ENCODE results near the gene TPCN2. TPM values are rescaled to one million over a fixed set of nuclear protein-coding genes. Genes with fewer than 3 reads are reported as not detected.
A peak's percentile ranks its signal among the peaks of the same experiment; 100 is the strongest.

TPCN2 gene
- total RNA-seq, 4 donors from 2014 or later: 27.1 to 36.1 (median 31.3) TPM

- TF ChIP-seq CTCF (IDR thresholded peaks at IDR 0.05) (no peak), EP300 (IDR thresholded peaks at IDR 0.05) (no peak), POLR2A (IDR thresholded peaks at IDR 0.05) (no peak)
- Histone ChIP-seq H3K4me3 (no peak overlapping the region), H3K27ac (peak overlapping the region in 3 of 4 donors; percentile 30 to 95 (median 91)), H3K9me3 (no peaks in the 10 kb centered on the region), H3K36me3 (peaks cover 0 to 26% (median 0%) of the 10 kb centered on the region in 3 donors), H3K27me3 (no peaks in the 10 kb centered on the region), H3K4me1 (peaks cover 0 to 77% (median 57%) of the 10 kb centered on the region in 4 donors)
- no peak for DNase-seq (ENCODE audit: low spot score in 2 of 2)
- WGBS, 2 donors: 89 to 92% methylated on average over 20 of the region's 20 CpGs
Observed at GRCh38 chr11:69003866-69004367, 44.8 kb upstream of the TPCN2 start.

- Histone ChIP-seq H3K4me1 (peaks cover 0 to 77% (median 58%) of the 10 kb centered on the region in 4 donors), H3K27ac (peak overlapping the region in 2 of 4 donors; percentile 91 to 95), H3K36me3 (peaks cover 0 to 26% (median 0%) of the 10 kb centered on the region in 3 donors), H3K9me3 (no peaks in the 10 kb centered on the region), H3K4me3 (no peak overlapping the region), H3K27me3 (no peaks in the 10 kb centered on the region)
- 82 to 89% methylated on average over 13 of the region's 13 CpGs for WGBS, 2 donors
- TF ChIP-seq CTCF (IDR thresholded peaks at IDR 0.05) (no peak), POLR2A (IDR thresholded peaks at IDR 0.05) (no peak)
- peak in 1 of 2 donors; percentile 7 for DNase-seq (ENCODE audit: low spot score in 2 of 2)
Observed at GRCh38 chr11:69004411-69005182, 44.1 kb upstream of the TPCN2 start.

- WGBS, 2 donors: 80 to 91% methylated on average over 26 to 27 of the region's 27 CpGs
- H3K36me3 ChIP-seq: peaks cover 0 to 26% (median 0%) of the 10 kb centered on the region in 3 donors
- H3K27me3 ChIP-seq: no peaks in the 10 kb centered on the region
- DNase-seq (ENCODE audit: low spot score in 2 of 2): peak in 1 of 2 donors; percentile 12
- peaks cover 0 to 77% (median 57%) of the 10 kb centered on the region in 4 donors for H3K4me1 ChIP-seq
- H3K27ac ChIP-seq: peak overlapping the region in 2 of 4 donors; percentile 91 to 95
- no peaks in the 10 kb centered on the region for H3K9me3 ChIP-seq
- no peak overlapping the region for H3K4me3 ChIP-seq
- no peak for TF ChIP-seq CTCF (IDR thresholded peaks at IDR 0.05)
- no peak for TF ChIP-seq EP300 (IDR thresholded peaks at IDR 0.05)
- no peak for TF ChIP-seq POLR2A (IDR thresholded peaks at IDR 0.05)
Observed at GRCh38 chr11:69005183-69005630, 43.5 kb upstream of the TPCN2 start.

GRCh38 chr11:69005631-69006368 is 42.9 kb upstream of the TPCN2 start:
- Histone ChIP-seq H3K4me3 (no peak overlapping the region), H3K4me1 (peaks cover 0 to 77% (median 56%) of the 10 kb centered on the region in 4 donors), H3K9me3 (no peaks in the 10 kb centered on the region), H3K27me3 (no peaks in the 10 kb centered on the region), H3K36me3 (peaks cover 0 to 26% (median 0%) of the 10 kb centered on the region in 3 donors), H3K27ac (peak overlapping the region in 2 of 4 donors; percentile 8)
- DNase-seq (ENCODE audit: low spot score in 2 of 2): peak in 1 of 2 donors; percentile 12
- TF ChIP-seq EP300 (IDR thresholded peaks at IDR 0.05) (no peak), CTCF (IDR thresholded peaks at IDR 0.05) (no peak), POLR2A (IDR thresholded peaks at IDR 0.05) (no peak)
- WGBS, 2 donors: 93% methylated on average over 43 to 47 of the region's 48 CpGs
